ENCODE data around the gene TMEM141. TPM values are rescaled to one million over a fixed set of nuclear protein-coding genes. Genes with fewer than 3 reads are reported as not detected.
"Not testable (repeated sequence)": the region's sequence is repeated elsewhere in the genome, so short reads cannot be mapped to it uniquely, and the experiment has no call there.

The TMEM141 gene
- total and polyA plus RNA-seq, 7 experiments from 2014 or later: 27.2 to 54.9 (median 30.6) TPM

GRCh38 chr9:136759436-136760325 is 31.5 kb upstream of the TMEM141 start:
- peaks cover 2 to 10% (median 4%) of the 10 kb centered on the region in 5 donors for H3K27me3 Mint-ChIP-seq
- no peak overlapping the region for H3K27ac Mint-ChIP-seq
- ATAC-seq: no peak
- H3K36me3 ChIP-seq (ENCODE audit: control insufficient read depth in 2 of 3, insufficient read depth in 3 of 3, low read length in 3 of 3): no peaks in the 10 kb centered on the region
- peaks cover 0 to 5% (median 0%) of the 10 kb centered on the region in 5 donors for H3K36me3 Mint-ChIP-seq
- peaks cover 0 to 5% (median 0%) of the 10 kb centered on the region in 7 donors for H3K4me1 Mint-ChIP-seq
- DNase-seq: no peak
- no peak overlapping the region for H3K4me3 ChIP-seq (ENCODE audit: low read length)
- H3K27ac ChIP-seq (ENCODE audit: low read depth, low read length): no peak overlapping the region
- ChIA-PET POLR2A (no interaction called here), CTCF (interaction anchor here (1.4 kb wide), 1 partner anchor 276 kb away, joined by 4 read pairs; no protein-coding TSS in a partner anchor)
- H3K9me3 Mint-ChIP-seq: peaks cover 0 to 11% (median 3%) of the 10 kb centered on the region in 11 donors
- H3K4me1 ChIP-seq (ENCODE audit: control insufficient read depth in 2 of 2, insufficient read depth in 2 of 2, low read length in 2 of 2): no peaks in the 10 kb centered on the region
- intact Hi-C loops (cut with micrococcal nuclease): no loop called here
- peak overlapping the region in 2 of 10 donors; percentile 14 to 26 for H3K4me3 Mint-ChIP-seq
- H3K9me3 ChIP-seq (ENCODE audit: control insufficient read depth in 2 of 3, low read length in 3 of 3): no peaks in the 10 kb centered on the region
- no peaks in the 10 kb centered on the region for H3K27me3 ChIP-seq (ENCODE audit: control insufficient read depth in 2 of 2, insufficient read depth in 2 of 2, low read length in 2 of 2)

GRCh38 chr9:136760424-136760823 is 30.7 kb upstream of the TMEM141 start:
- ChIA-PET POLR2A (no interaction called here), CTCF (interaction anchor here (1.4 kb wide), 1 partner anchor 275 kb away, joined by 4 read pairs; no protein-coding TSS in a partner anchor)
- peak overlapping the region in 2 of 10 donors; percentile 14 to 26 for H3K4me3 Mint-ChIP-seq
- Histone ChIP-seq H3K4me1 (ENCODE audit: control insufficient read depth in 2 of 2, insufficient read depth in 2 of 2, low read length in 2 of 2) (no peaks in the 10 kb centered on the region), H3K36me3 (ENCODE audit: control insufficient read depth in 2 of 3, insufficient read depth in 3 of 3, low read length in 3 of 3) (no peaks in the 10 kb centered on the region), H3K4me3 (ENCODE audit: low read length) (no peak overlapping the region), H3K9me3 (ENCODE audit: control insufficient read depth in 2 of 3, low read length in 3 of 3) (no peaks in the 10 kb centered on the region), H3K27ac (ENCODE audit: low read depth, low read length) (no peak overlapping the region), H3K27me3 (ENCODE audit: control insufficient read depth in 2 of 2, insufficient read depth in 2 of 2, low read length in 2 of 2) (no peaks in the 10 kb centered on the region)
- peaks cover 2 to 11% (median 4%) of the 10 kb centered on the region in 5 donors for H3K27me3 Mint-ChIP-seq
- DNase-seq: no peak
- H3K27ac Mint-ChIP-seq: no peak overlapping the region
- peaks cover 0 to 11% (median 3%) of the 10 kb centered on the region in 11 donors for H3K9me3 Mint-ChIP-seq
- intact Hi-C loops (cut with micrococcal nuclease): no loop called here
- peaks cover 0 to 5% (median 0%) of the 10 kb centered on the region in 7 donors for H3K4me1 Mint-ChIP-seq
- peaks cover 0 to 5% (median 0%) of the 10 kb centered on the region in 5 donors for H3K36me3 Mint-ChIP-seq
- ATAC-seq: no peak

GRCh38 chr9:136760834-136761544 is 30.2 kb upstream of the TMEM141 start:
- H3K4me1 Mint-ChIP-seq; H3K4me1 ChIP-seq (ENCODE audit: control insufficient read depth in 2 of 2, insufficient read depth in 2 of 2, low read length in 2 of 2); H3K4me3 ChIP-seq (ENCODE audit: low read length); H3K9me3 Mint-ChIP-seq; POLR2A ChIA-PET; H3K27me3 ChIP-seq (ENCODE audit: control insufficient read depth in 2 of 2, insufficient read depth in 2 of 2, low read length in 2 of 2); intact Hi-C loops (cut with micrococcal nuclease); DNase-seq; H3K27ac ChIP-seq (ENCODE audit: low read depth, low read length); H3K36me3 Mint-ChIP-seq; H3K27ac Mint-ChIP-seq; H3K4me3 Mint-ChIP-seq; H3K36me3 ChIP-seq (ENCODE audit: control insufficient read depth in 2 of 3, insufficient read depth in 3 of 3, low read length in 3 of 3); H3K27me3 Mint-ChIP-seq; H3K9me3 ChIP-seq (ENCODE audit: control insufficient read depth in 2 of 3, low read length in 3 of 3): not testable (repeated sequence)
- CTCF ChIA-PET: interaction anchor here (1.4 kb wide), 1 partner anchor 274 kb away, joined by 4 read pairs; no protein-coding TSS in a partner anchor
- ATAC-seq: peak; percentile 25

- POLR2A ChIA-PET: no interaction called here
- DNase-seq (no peak), ATAC-seq (no peak)
- Histone ChIP-seq H3K9me3 (ENCODE audit: control insufficient read depth in 2 of 3, low read length in 3 of 3) (no peaks in the 10 kb centered on the region), H3K27ac (ENCODE audit: low read depth, low read length) (no peak overlapping the region), H3K4me3 (ENCODE audit: low read length) (no peak overlapping the region), H3K36me3 (ENCODE audit: control insufficient read depth in 2 of 3, insufficient read depth in 3 of 3, low read length in 3 of 3) (no peaks in the 10 kb centered on the region), H3K4me1 (ENCODE audit: control insufficient read depth in 2 of 2, insufficient read depth in 2 of 2, low read length in 2 of 2) (no peaks in the 10 kb centered on the region), H3K27me3 (ENCODE audit: control insufficient read depth in 2 of 2, insufficient read depth in 2 of 2, low read length in 2 of 2) (no peaks in the 10 kb centered on the region)
- CTCF ChIA-PET: no interaction called here
- intact Hi-C loops (cut with micrococcal nuclease): no loop called here
- H3K9me3 Mint-ChIP-seq: no peaks in the 10 kb centered on the region
- H3K4me3 Mint-ChIP-seq: no peak overlapping the region
- H3K27ac Mint-ChIP-seq: no peak overlapping the region
- H3K36me3 Mint-ChIP-seq: no peaks in the 10 kb centered on the region
- peaks cover 2 to 10% (median 4%) of the 10 kb centered on the region in 5 donors for H3K27me3 Mint-ChIP-seq
- H3K4me1 Mint-ChIP-seq: peaks cover 0 to 6% (median 0%) of the 10 kb centered on the region in 7 donors
Measured at GRCh38 chr9:136761545-136761981, 29.6 kb upstream of the TMEM141 start.

GRCh38 chr9:136762221-136762691 is 28.9 kb upstream of the TMEM141 start:
- H3K4me1 ChIP-seq (ENCODE audit: control insufficient read depth in 2 of 2, insufficient read depth in 2 of 2, low read length in 2 of 2): no peaks in the 10 kb centered on the region
- H3K27ac ChIP-seq (ENCODE audit: low read depth, low read length): no peak overlapping the region
- Mint-ChIP-seq H3K36me3 (no peaks in the 10 kb centered on the region), H3K27me3 (peaks cover 4 to 17% (median 11%) of the 10 kb centered on the region in 5 donors), H3K27ac (no peak overlapping the region), H3K4me1 (peaks cover 0 to 12% (median 0%) of the 10 kb centered on the region in 7 donors), H3K9me3 (no peaks in the 10 kb centered on the region), H3K4me3 (no peak overlapping the region)
- H3K4me3 ChIP-seq (ENCODE audit: low read length): no peak overlapping the region
- DNase-seq (no peak), ATAC-seq (no peak)
- intact Hi-C loops (cut with micrococcal nuclease): no loop called here
- ChIA-PET POLR2A (no interaction called here), CTCF (no interaction called here)
- no peaks in the 10 kb centered on the region for H3K27me3 ChIP-seq (ENCODE audit: control insufficient read depth in 2 of 2, insufficient read depth in 2 of 2, low read length in 2 of 2)
- no peaks in the 10 kb centered on the region for H3K36me3 ChIP-seq (ENCODE audit: control insufficient read depth in 2 of 3, insufficient read depth in 3 of 3, low read length in 3 of 3)
- no peaks in the 10 kb centered on the region for H3K9me3 ChIP-seq (ENCODE audit: control insufficient read depth in 2 of 3, low read length in 3 of 3)

GRCh38 chr9:136762915-136763648 is 28.1 kb upstream of the TMEM141 start:
- H3K4me1 ChIP-seq (ENCODE audit: control insufficient read depth in 2 of 2, insufficient read depth in 2 of 2, low read length in 2 of 2): no peaks in the 10 kb centered on the region
- ATAC-seq: peak; percentile 47
- no peaks in the 10 kb centered on the region for H3K9me3 Mint-ChIP-seq
- no peak overlapping the region for H3K4me3 ChIP-seq (ENCODE audit: low read length)
- peak in 1 of 9 donors; percentile 67 for DNase-seq
- intact Hi-C loops (cut with micrococcal nuclease): no loop called here
- H3K27ac Mint-ChIP-seq: no peak overlapping the region
- no peaks in the 10 kb centered on the region for H3K9me3 ChIP-seq (ENCODE audit: control insufficient read depth in 2 of 3, low read length in 3 of 3)
- ChIA-PET CTCF (no interaction called here), POLR2A (no interaction called here)
- peaks cover 0 to 12% (median 0%) of the 10 kb centered on the region in 7 donors for H3K4me1 Mint-ChIP-seq
- peaks cover 4 to 26% (median 15%) of the 10 kb centered on the region in 5 donors for H3K27me3 Mint-ChIP-seq
- no peak overlapping the region for H3K27ac ChIP-seq (ENCODE audit: low read depth, low read length)
- H3K4me3 Mint-ChIP-seq: no peak overlapping the region
- H3K27me3 ChIP-seq (ENCODE audit: control insufficient read depth in 2 of 2, insufficient read depth in 2 of 2, low read length in 2 of 2): no peaks in the 10 kb centered on the region
- no peaks in the 10 kb centered on the region for H3K36me3 ChIP-seq (ENCODE audit: control insufficient read depth in 2 of 3, insufficient read depth in 3 of 3, low read length in 3 of 3)
- H3K36me3 Mint-ChIP-seq: no peaks in the 10 kb centered on the region
